GM19372 (cell line): ENCODE measurements around the gene ABCA9.
"Not testable (repeated sequence)": the region's sequence is repeated elsewhere in the genome, so short reads cannot be mapped to it uniquely, and the experiment has no call there.

Experiments
- ATAC-seq: cut with Tn5 transposase; IDR thresholded peaks from one replicate; pipeline ENCODE4 v1.9.1; 2021; ENCODE audit warnings: mild to moderate bottlenecking, low read depth, moderate library complexity; ENCODE audit not compliant: unreplicated experiment

ABCA9 gene

GRCh38 chr17:68961214-68961882 is 99.4 kb downstream of the ABCA9 start:
- no peak for ATAC-seq

- not testable (repeated sequence) for ATAC-seq
Measured at GRCh38 chr17:68959117-68959516, 101.6 kb downstream of the ABCA9 start.

GRCh38 chr17:68957944-68958343 is 102.8 kb downstream of the ABCA9 start:
- no peak for ATAC-seq

GRCh38 chr17:68955181-68955841 is 105.4 kb downstream of the ABCA9 start, which contains the start of gene ABCA8:
Gene ABCA8, minus strand, starts transcription at chr17:68955392. Its CDS starts 13,358 bp downstream, at chr17:68942034.
- no peak for ATAC-seq

- no peak for ATAC-seq
Measured at GRCh38 chr17:68954146-68954896, 106.4 kb downstream of the ABCA9 start.

GRCh38 chr17:68953340-68953997 is 107.3 kb downstream of the ABCA9 start:
- no peak for ATAC-seq

GRCh38 chr17:68950725-68951124 is 110.0 kb downstream of the ABCA9 start:
- no peak for ATAC-seq

- ATAC-seq, result not testable (repeated sequence)
Measured at GRCh38 chr17:68947868-68948267, 112.9 kb downstream of the ABCA9 start.

- no peak for ATAC-seq
Measured at GRCh38 chr17:68944435-68945035, 116.2 kb downstream of the ABCA9 start.

- ATAC-seq, result not testable (repeated sequence)
Measured at GRCh38 chr17:68943812-68944182, 116.9 kb downstream of the ABCA9 start.

- ATAC-seq, result no peak
Measured at GRCh38 chr17:68943123-68943811, 117.5 kb downstream of the ABCA9 start.

- no peak for ATAC-seq
Measured at GRCh38 chr17:68942389-68942788, 118.3 kb downstream of the ABCA9 start.

- ATAC-seq, result no peak
Measured at GRCh38 chr17:68941761-68942160, 119.0 kb downstream of the ABCA9 start.

GRCh38 chr17:68939195-68939594 is 121.5 kb downstream of the ABCA9 start:
- ATAC-seq, result no peak

GRCh38 chr17:68937890-68938514 is 122.7 kb downstream of the ABCA9 start:
- no peak for ATAC-seq

- no peak for ATAC-seq
Measured at GRCh38 chr17:68927516-68927915, 133.2 kb downstream of the ABCA9 start.

- no peak for ATAC-seq
Measured at GRCh38 chr17:68924793-68925720, 135.7 kb downstream of the ABCA9 start.
